Hepatocyte (in vitro differentiated cells): ENCODE measurements around the gene CMKLR1.

Experiments used
- CTCF ChIP-seq: fragments of 200-600 bp; sonication (generic); IDR thresholded peaks from 2 replicates; pipeline ENCODE4 v1.5.1; 2016; ENCODE audit warnings: antibody characterized with exemption, mild to moderate bottlenecking; ENCODE audit not compliant: poor library complexity
- EZH2 ChIP-seq: fragments of 200-600 bp; sonication (generic); IDR thresholded peaks from 2 replicates; pipeline ENCODE4 v1.6.1; 2016; ENCODE audit warnings: antibody characterized with exemption, mild to moderate bottlenecking, borderline replicate concordance
- EZH2phosphoT487 ChIP-seq: fragments of 200-600 bp; sonication (generic); IDR thresholded peaks from one replicate; pipeline ENCODE4 v1.6.1; 2018; ENCODE audit warnings: antibody characterized with exemption, mild to moderate bottlenecking, low read depth, moderate library complexity; ENCODE audit not compliant: unreplicated experiment, severe bottlenecking

GRCh38 chr12:108307006-108307405, 32.1 kb downstream of the CMKLR1 start:
- no peak for TF ChIP-seq EZH2
- no peak for TF ChIP-seq CTCF
- TF ChIP-seq EZH2phosphoT487, result no peak
